T-helper 1 cell treated with Interleukin-12 subunit alpha and Interleukin-12 subunit beta and Interleukin-4 antibody, amounts not matched to agents 30 μg/mL and 1 μg/mL, for 36 hours (primary cell): ENCODE data around the gene TRIM15.
"Not testable (repeated sequence)": the region's sequence is repeated elsewhere in the genome, so short reads cannot be mapped to it uniquely, and the experiment has no call there.

Experiments
- H3K27ac Mint-ChIP-seq: one replicate; pipeline ENCODE4 v1.8.0; 2021; ENCODE audit warnings: mild to moderate bottlenecking, mixed read lengths
- H3K27me3 Mint-ChIP-seq: one replicate; pipeline ENCODE4 v1.8.0; 2021; ENCODE audit warnings: low read depth, mixed read lengths
- H3K36me3 Mint-ChIP-seq: one replicate; pipeline ENCODE4 v1.8.0; 2021; ENCODE audit warnings: low read depth, mixed read lengths
- H3K4me1 Mint-ChIP-seq: one replicate; pipeline ENCODE4 v1.8.0; 2021; ENCODE audit warnings: low read depth, mixed read lengths
- H3K4me3 Mint-ChIP-seq: one replicate; pipeline ENCODE4 v1.8.0; 2021; ENCODE audit warnings: mild to moderate bottlenecking, moderate library complexity, mixed read lengths
- H3K9me3 Mint-ChIP-seq: one replicate; pipeline ENCODE4 v1.8.0; 2021; ENCODE audit warnings: mixed read lengths

TRIM15 gene

GRCh38 chr6:30213667-30213956 is 50.3 kb downstream of the TRIM15 start:
- peak overlapping the region; percentile 99 for H3K4me3 Mint-ChIP-seq
- H3K27me3 Mint-ChIP-seq, result no peaks in the 10 kb centered on the region
- peaks cover 40% of the 10 kb centered on the region for H3K4me1 Mint-ChIP-seq
- H3K9me3 Mint-ChIP-seq, result no peaks in the 10 kb centered on the region
- peak overlapping the region; percentile 99 for H3K27ac Mint-ChIP-seq
- peaks cover 15% of the 10 kb centered on the region for H3K36me3 Mint-ChIP-seq

- H3K4me1 Mint-ChIP-seq, result peaks cover 38% of the 10 kb centered on the region
- H3K9me3 Mint-ChIP-seq, result no peaks in the 10 kb centered on the region
Measured at GRCh38 chr6:30213957-30214656, 50.8 kb downstream of the TRIM15 start.

GRCh38 chr6:30214657-30214982 is 51.3 kb downstream of the TRIM15 start:
- Mint-ChIP-seq H3K36me3 (peaks cover 15% of the 10 kb centered on the region), H3K27ac (peak overlapping the region; percentile 99), H3K4me3 (peak overlapping the region; percentile 99), H3K9me3 (no peaks in the 10 kb centered on the region), H3K27me3 (no peaks in the 10 kb centered on the region), H3K4me1 (peaks cover 42% of the 10 kb centered on the region)

More at GRCh38 chr6:30213957-30214656, 50.8 kb downstream of the TRIM15 start:
- peak overlapping the region; percentile 99 for H3K4me3 Mint-ChIP-seq
- peaks cover 15% of the 10 kb centered on the region for H3K36me3 Mint-ChIP-seq
- peak overlapping the region; percentile 99 for H3K27ac Mint-ChIP-seq
- no peaks in the 10 kb centered on the region for H3K27me3 Mint-ChIP-seq

- no peak overlapping the region for H3K4me3 Mint-ChIP-seq
- H3K27me3 Mint-ChIP-seq, result no peaks in the 10 kb centered on the region
- H3K9me3 Mint-ChIP-seq, result no peaks in the 10 kb centered on the region
- peaks cover 7% of the 10 kb centered on the region for H3K36me3 Mint-ChIP-seq
- no peak overlapping the region for H3K27ac Mint-ChIP-seq
- H3K4me1 Mint-ChIP-seq, result peaks cover 33% of the 10 kb centered on the region
Measured at GRCh38 chr6:30216096-30216495, 52.8 kb downstream of the TRIM15 start.

- H3K27me3 Mint-ChIP-seq, result peaks cover 4% of the 10 kb centered on the region
- peaks cover 16% of the 10 kb centered on the region for H3K4me1 Mint-ChIP-seq
- H3K4me3 Mint-ChIP-seq, result no peak overlapping the region
- H3K27ac Mint-ChIP-seq, result no peak overlapping the region
- H3K36me3 Mint-ChIP-seq, result peaks cover 5% of the 10 kb centered on the region
- H3K9me3 Mint-ChIP-seq, result peaks cover 15% of the 10 kb centered on the region
Measured at GRCh38 chr6:30219244-30219643, 55.9 kb downstream of the TRIM15 start.

- H3K27ac Mint-ChIP-seq, H3K4me3 Mint-ChIP-seq, H3K36me3 Mint-ChIP-seq, H3K4me1 Mint-ChIP-seq, H3K27me3 Mint-ChIP-seq: not testable (repeated sequence)
- peaks cover 18% of the 10 kb centered on the region for H3K9me3 Mint-ChIP-seq
Measured at GRCh38 chr6:30221395-30221794, 58.0 kb downstream of the TRIM15 start.

- H3K9me3 Mint-ChIP-seq, result peaks cover 18% of the 10 kb centered on the region
- not testable (repeated sequence) for H3K27me3 Mint-ChIP-seq, H3K36me3 Mint-ChIP-seq, H3K4me3 Mint-ChIP-seq, H3K4me1 Mint-ChIP-seq, H3K27ac Mint-ChIP-seq
Measured at GRCh38 chr6:30221956-30222355, 58.6 kb downstream of the TRIM15 start.
